GM10266 (cell line): ENCODE results near the gene PTPRN2.
"Not testable (repeated sequence)": the region's sequence is repeated elsewhere in the genome, so short reads cannot be mapped to it uniquely, and the experiment has no call there.

Source experiments
- DNase-seq: peaks from one replicate; pipeline ENCODE4 v3.0.0; 2012; ENCODE audit errors: extremely low spot score
- TF ChIP-seq, protein P1 (sequence below): IDR thresholded peaks from 2 replicates; pipeline ENCODE4 v1.5.1; 2012; ENCODE audit warnings: mild to moderate bottlenecking, low read depth; ENCODE audit not compliant: control insufficient read depth, insufficient read depth; ENCODE audit errors: missing control alignments

PTPRN2 gene

DNA sequence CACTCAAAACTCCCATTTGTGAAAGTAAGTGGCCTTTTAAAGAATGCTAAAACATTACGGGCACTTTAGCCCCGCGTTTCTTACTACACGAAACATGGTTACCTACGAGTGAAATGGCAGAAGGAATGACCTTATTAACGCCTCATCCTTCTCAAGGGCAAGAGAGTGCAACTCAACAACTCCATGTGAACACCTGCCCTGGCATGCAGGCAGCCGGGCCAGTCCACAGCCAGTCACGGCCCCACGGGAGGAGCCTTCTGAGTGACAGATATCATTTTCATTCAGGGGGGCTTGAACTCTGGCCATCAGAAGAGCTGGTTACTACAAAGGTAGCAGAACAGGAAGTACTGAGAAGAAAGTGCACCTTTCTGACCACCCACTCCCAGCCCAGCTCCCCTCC, 236.1 kb downstream of the PTPRN2 start:
- no peak for DNase-seq
- TF ChIP-seq, protein P1, sequence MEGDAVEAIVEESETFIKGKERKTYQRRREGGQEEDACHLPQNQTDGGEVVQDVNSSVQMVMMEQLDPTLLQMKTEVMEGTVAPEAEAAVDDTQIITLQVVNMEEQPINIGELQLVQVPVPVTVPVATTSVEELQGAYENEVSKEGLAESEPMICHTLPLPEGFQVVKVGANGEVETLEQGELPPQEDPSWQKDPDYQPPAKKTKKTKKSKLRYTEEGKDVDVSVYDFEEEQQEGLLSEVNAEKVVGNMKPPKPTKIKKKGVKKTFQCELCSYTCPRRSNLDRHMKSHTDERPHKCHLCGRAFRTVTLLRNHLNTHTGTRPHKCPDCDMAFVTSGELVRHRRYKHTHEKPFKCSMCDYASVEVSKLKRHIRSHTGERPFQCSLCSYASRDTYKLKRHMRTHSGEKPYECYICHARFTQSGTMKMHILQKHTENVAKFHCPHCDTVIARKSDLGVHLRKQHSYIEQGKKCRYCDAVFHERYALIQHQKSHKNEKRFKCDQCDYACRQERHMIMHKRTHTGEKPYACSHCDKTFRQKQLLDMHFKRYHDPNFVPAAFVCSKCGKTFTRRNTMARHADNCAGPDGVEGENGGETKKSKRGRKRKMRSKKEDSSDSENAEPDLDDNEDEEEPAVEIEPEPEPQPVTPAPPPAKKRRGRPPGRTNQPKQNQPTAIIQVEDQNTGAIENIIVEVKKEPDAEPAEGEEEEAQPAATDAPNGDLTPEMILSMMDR, result no peak

DNA sequence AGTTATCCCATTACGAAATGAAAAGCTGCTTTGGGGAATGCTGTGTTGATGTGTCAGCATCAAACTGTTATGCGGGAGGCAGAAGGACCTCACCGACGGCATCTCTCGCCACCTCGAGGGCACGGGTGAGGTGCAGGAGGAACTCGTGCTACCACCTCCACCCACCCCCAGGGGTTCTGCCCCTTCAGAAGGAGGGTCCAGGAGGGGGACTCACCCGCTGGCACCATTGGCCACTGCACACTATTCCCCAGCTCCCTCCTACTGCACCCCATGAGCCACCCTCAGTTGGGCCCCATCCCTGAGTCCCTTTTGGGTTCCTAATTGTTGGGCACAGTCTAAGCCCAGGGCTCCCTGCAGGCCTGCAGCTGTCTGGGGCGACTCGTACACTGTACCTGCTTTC, 236.6 kb downstream of the PTPRN2 start:
- no peak for DNase-seq
- TF ChIP-seq, protein P1, result no peak

DNA sequence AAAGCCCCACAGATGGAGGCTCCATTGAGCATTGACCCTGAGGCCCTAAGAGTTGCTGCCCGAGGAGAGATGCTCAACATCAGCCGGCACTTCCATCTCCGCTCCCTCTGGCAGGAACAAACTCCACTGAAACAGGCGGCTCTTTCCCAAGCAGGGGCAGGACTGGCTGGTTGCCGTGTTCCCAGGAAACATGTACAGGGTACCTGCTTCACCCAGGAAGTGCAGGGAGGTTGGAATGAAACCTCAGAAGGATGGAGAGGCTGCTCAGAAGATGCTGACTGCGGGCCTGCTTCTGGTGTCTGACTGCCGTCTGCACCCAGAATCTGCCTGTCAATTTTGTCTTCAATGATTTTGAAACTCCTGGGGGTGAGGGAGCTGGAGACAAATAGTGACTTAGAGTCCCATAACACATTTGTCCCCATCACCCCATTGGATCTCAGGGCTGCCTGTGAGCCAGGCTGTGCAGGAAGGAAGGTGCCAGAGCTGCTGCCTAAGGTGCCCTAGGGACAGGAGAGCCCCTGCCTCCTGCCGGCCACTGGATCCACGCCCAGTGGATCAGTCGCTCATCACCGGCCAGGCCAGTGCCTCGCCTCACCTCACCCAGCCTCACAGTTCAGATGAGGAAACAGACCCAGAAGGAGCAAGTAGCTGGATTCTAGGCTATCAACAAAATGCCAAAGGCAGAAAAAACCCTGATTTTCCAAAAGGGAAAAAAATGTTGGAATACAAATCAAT, 237.3 kb downstream of the PTPRN2 start:
- TF ChIP-seq, protein P1, result no peak
- no peak for DNase-seq

DNA sequence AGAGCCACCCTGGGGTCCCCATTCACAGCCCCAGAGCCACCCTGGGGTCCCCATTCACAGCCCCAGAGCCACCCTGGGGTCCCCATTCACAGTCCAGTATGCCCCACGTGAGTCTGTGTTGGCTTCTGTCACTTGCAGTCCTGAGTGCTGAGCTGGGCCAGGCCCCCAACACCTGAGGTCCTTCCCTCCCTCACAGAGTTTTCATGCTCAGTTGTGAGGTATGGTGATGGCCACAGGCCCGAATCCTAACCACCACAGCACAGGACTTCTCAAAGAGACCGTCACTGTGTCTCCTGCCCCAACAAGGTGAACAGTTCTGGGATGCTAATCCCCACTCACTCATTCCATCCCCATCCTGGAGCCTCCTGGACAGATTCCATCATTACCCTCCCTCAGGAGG, 239.2 kb downstream of the PTPRN2 start:
- no peak for DNase-seq
- TF ChIP-seq, protein P1, result no peak

DNA sequence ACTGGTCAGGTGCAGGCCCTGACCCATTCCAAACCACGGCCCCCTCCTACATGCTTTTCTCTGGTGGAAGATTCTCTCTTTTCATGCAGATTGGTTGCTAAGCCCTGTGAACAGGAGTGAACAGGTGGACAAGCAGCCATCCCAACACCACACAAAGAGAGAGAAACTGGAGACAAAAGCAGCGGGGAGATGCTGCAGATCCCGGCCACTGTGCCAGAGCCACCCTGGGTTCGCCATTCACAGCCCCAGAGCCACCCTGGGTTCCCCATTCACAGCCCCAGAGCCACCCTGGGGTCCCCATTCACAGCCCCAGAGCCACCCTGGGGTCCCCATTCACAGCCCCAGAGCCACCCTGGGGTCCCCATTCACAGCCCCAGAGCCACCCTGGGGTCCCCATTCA, 239.6 kb downstream of the PTPRN2 start:
- DNase-seq, result not testable (repeated sequence)

DNA sequence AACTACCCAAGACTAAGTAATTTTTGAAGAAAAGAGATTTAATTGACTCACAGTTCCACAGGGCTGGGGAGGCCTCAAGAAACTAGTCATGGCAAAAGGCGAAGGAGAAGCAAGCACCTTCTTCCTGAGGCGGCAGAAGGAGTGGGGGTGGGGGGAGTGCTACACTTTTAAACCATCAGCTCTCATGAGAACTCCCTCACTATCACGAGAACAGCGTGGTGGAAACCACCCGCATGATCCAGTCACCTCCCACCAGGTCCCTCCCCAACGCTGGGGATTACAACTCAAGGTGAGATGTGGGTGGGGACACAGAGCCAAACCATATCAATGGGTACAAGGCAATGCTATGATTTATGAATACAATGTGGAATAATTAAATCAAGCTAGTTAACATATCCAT, 241.9 kb downstream of the PTPRN2 start:
- DNase-seq, result no peak

GRCh38 chr7:158344706-158345300, 242.8 kb downstream of the PTPRN2 start:
- TF ChIP-seq, protein P1, result no peak

More for the DNA sequence above, 241.9 kb downstream of the PTPRN2 start:
- TF ChIP-seq, protein P1, result no peak

GRCh38 chr7:158343936-158344455, 243.6 kb downstream of the PTPRN2 start:
- DNase-seq, result no peak
- TF ChIP-seq, protein P1, result no peak

More at GRCh38 chr7:158344706-158345300, 242.8 kb downstream of the PTPRN2 start:
- DNase-seq, result no peak
